Hippocampal formation (tissue), 2 donors: Measurements from ENCODE around the gene OR2A7.
"Not testable (repeated sequence)": the region's sequence is repeated elsewhere in the genome, so short reads cannot be mapped to it uniquely, and the experiment has no call there.

Source experiments
- DNase-seq, 2 donors: peaks; one replicate each; lab custom pipeline; 2025; lab: John Stamatoyannopoulos, UW

The OR2A7 gene, protein sequence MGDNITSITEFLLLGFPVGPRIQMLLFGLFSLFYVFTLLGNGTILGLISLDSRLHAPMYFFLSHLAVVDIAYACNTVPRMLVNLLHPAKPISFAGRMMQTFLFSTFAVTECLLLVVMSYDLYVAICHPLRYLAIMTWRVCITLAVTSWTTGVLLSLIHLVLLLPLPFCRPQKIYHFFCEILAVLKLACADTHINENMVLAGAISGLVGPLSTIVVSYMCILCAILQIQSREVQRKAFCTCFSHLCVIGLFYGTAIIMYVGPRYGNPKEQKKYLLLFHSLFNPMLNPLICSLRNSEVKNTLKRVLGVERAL

DNA sequence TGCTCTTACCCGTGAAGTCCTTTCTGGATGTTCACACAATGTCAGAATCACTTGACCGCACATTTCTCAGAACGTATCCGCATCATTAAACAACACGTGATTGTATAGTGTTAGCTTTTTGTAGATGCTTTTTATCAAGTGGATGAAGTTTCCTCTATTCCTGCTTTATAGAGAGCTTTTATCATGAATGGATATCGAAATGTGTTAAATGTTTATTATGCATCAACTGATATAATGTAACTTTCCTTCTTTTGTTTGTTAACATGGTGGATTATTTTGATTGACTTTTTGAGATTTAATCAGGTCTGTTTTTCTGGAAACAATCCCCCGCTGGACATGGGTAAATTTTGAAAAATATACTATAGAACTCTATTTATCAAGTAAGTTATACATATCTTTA lies at the start of gene OR2A7:
TSS of gene OR2A7 (minus strand) at position 101 of the 400 bp plus-strand sequence. CDS start 5,164 bp downstream, outside the sequence.
- DNase-seq: not testable (repeated sequence)

DNA sequence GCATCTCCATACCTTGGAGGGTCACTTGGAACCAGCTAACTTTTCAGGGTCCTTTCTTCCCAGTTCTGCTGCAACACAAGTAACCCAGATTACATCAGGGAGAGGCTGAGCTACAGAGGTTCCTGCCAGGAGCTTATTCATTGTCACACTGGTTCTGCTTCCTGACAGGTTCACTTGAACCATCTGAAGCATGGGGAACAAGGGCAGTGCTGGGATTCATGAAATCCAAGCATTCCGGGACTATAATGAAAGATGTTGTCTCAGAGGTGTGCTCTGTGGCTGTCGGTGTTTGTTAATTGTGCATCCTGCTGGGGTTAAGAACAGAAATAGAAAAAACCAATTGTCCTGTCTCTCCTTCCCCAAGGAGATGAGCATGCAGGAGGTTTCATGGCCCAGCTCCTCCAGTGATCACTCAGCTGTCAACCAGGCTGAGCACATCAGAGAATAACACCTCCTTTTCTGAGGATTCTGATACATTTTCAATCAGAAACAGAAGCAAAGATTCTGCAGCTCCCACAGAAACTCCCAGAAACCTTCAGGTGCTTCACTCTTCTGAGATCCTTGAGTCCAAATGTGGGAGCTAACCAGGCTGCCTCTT lies 47.4 kb upstream of the OR2A7 start, which contains the start of gene OR2A1:
TSS of gene OR2A1 (plus strand) at position 548 of the 598 bp plus-strand sequence. CDS start 5,706 bp downstream, outside the sequence.
- DNase-seq: not testable (repeated sequence)

DNA sequence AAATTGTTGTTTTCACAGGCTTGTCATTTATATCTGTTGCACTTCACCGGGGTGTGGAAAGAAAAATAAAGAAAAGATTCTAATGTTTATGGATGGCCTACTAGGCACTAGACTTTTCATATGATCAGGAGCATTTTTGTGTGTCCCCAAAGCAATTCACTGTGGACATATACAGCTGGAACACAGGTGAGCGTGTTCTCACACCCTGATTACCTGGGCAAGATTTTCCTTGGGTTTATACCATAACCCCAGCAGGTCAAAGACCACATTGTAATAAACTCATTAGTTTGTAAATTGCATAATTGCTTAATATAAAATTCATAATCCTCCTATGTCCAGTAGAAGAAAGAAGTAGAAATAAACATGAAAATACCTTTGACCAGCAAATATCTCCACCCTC lies 46.6 kb upstream of the OR2A7 start:
- not testable (repeated sequence) for DNase-seq

DNA sequence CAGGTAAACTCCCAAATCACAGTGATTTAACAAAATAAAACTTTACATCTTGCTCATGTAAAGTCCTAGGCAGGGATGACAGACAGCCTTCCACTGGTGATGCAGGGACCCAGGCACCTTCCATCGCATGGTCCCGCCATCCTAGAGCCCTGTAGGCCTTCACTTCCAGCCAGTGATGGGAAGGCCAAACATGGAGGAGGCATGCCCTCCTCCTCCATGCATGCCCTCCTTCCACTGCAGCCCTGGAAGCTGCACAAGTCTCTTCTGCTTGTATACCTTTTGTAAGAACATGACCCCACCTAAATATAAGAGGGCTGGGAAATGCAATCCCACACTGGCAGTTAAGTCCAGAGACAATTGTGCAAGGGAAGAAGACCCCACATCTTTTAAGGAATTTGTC lies 45.1 kb upstream of the OR2A7 start:
- not testable (repeated sequence) for DNase-seq

GRCh38 chr7:144305156-144305555 lies 40.6 kb upstream of the OR2A7 start:
- not testable (repeated sequence) for DNase-seq

- not testable (repeated sequence) for DNase-seq
These were observed 39.0 kb upstream of the OR2A7 start for GRCh38 chr7:144303607-144304006.

DNA sequence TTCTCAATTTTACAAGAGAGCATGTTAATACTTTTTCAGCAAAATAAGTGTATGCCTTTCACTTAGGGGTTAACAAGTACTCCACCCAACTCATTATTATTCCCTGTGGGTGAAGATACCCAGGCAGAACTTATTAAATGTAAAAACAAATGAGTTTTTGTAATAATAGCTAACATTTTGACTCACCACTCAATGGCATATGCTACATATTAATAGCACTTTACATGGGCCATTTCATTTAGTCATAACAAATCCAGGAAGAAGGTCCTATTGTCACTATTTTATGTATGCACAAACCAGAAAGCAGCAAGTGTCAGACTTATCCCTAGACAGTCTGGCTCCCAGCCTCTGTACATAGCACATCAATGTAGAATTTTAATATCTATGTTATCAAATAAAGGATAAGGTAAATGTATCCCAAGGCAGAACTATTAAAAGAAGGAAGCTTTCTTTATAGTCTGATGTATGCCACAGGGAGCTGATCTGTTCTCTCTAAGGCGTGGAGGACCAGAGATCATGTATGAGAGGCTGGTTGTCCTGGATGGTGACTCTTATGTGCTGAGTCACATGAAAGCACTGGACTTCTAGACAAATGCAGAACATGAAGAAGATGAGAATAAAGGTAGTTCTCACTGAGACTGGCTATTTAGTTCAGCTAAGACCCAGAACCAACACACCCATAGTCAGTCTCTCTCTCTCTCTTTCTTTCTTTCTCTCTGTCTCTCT lies 38.1 kb upstream of the OR2A7 start:
- not testable (repeated sequence) for DNase-seq

GRCh38 chr7:144293794-144294499 lies 29.4 kb upstream of the OR2A7 start:
- DNase-seq: not testable (repeated sequence)

GRCh38 chr7:144292384-144293161 lies 28.0 kb upstream of the OR2A7 start:
- not testable (repeated sequence) for DNase-seq

GRCh38 chr7:144291607-144292006 lies 27.0 kb upstream of the OR2A7 start:
- DNase-seq: not testable (repeated sequence)

- DNase-seq: not testable (repeated sequence)
These were observed 22.7 kb upstream of the OR2A7 start for GRCh38 chr7:144287171-144287784.

- not testable (repeated sequence) for DNase-seq
These were observed 19.1 kb upstream of the OR2A7 start for GRCh38 chr7:144283716-144284115.

GRCh38 chr7:144282490-144282889 lies 17.9 kb upstream of the OR2A7 start:
- not testable (repeated sequence) for DNase-seq

DNA sequence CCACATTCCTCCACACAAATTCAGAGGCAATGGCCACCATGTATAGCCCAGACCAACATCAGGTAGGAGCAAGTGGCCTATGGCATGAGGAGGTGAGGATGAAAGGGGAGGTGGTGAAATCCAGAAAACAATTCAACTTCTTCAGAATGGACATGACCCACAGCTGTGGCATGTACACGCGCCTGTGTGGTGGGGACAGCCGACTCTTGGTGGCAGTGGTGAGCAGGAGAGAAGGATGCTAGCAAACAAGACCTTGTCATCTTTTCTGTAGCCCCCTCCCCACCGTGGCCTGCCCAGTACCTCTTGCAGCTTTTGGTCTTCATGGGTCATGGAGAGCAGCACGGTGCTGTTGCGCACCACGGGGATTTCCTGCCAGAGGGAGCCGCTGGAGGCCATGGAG lies 17.4 kb upstream of the OR2A7 start:
- DNase-seq: not testable (repeated sequence)

DNA sequence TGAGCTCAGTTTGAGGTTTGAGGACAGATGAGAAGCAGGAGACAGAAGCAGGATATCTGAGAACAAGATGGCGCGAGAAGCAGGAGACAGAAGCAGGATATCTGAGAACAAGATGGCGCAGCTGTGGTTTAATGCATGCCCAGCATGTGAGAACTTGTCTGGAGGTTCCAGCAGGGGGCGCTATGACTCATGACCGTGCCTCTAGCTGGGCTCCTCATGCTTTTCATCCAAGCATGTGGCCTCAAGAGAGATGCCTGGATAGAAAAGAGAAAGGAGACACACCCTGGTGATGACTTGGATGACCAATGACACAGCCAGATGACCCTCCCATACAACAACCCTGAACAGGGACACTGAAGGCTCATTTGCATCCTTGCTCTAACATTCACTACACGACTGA lies 15.4 kb upstream of the OR2A7 start:
- not testable (repeated sequence) for DNase-seq

- DNase-seq: not testable (repeated sequence)
These were observed 10.7 kb upstream of the OR2A7 start for GRCh38 chr7:144275281-144275680.

DNA sequence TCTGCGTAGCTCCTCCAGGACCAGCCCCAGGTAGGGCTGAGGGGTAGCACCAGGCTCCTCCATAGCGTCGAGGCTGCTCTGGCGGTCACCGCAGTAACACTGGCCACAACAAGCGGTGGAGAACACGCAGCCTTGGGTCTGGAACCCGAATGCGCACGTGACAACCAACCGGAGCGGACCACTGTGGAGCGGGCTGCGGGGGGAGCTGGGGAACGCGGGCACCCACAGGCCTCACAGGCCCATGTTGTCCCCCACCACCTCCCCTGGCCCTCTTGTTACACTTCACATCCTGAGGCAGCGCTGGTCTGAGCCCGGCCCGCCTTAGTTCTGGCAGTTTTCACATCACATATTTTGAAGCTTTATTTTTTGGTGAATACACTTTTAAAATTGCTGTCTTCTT lies 4.6 kb upstream of the OR2A7 start, which contains the start of gene CTAGE8:
TSS of gene CTAGE8 (minus strand) at position 101 of the 400 bp plus-strand sequence. CDS start at position 63, 38 bp downstream.
- DNase-seq: not testable (repeated sequence)

- DNase-seq: not testable (repeated sequence)
These were observed 2.5 kb downstream of the OR2A7 start for GRCh38 chr7:144262128-144262527.

DNA sequence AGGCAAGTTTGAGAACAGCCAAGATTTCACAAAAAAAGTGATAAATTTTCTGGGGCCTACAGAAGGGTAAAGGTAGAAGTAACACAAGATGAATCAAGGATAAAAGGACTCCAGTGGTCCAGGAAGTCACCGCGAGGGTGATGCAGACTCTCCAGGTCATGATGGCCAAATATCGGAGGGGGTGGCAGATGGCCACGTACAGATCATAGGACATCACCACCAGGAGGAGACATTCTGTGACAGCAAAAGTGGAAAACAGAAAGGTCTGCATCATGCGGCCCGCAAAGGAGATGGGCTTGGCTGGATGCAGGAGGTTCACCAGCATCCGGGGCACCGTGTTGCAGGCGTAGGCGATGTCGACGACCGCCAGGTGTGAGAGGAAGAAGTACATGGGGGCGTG lies 5.5 kb downstream of the OR2A7 start:
- DNase-seq: not testable (repeated sequence)

- no peak for DNase-seq
These were observed 8.5 kb downstream of the OR2A7 start for GRCh38 chr7:144256112-144256511.
